ENCODE data around the gene SLC13A5.

DNA sequence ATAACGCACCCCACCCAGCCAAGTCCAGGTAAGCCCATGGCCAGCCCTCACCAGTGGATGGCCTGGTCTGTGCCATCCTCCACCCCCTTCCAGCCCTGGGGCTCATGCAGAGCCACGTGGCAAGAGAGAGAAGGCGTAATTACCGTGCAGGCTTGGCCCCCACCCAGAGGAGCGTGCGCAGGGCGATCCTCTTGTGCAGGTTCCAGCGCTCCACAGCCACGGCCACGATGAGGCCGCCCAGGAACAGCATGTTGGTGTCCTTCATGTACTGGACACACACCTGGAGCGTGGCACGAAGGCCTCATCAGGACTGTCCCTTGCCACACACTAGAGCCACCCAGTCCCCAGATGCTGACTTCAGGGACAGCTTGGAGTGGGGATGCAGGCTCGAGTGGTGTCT, 6.7 kb downstream of the SLC13A5 start:
- TF ChIP-seq, protein P1, sequence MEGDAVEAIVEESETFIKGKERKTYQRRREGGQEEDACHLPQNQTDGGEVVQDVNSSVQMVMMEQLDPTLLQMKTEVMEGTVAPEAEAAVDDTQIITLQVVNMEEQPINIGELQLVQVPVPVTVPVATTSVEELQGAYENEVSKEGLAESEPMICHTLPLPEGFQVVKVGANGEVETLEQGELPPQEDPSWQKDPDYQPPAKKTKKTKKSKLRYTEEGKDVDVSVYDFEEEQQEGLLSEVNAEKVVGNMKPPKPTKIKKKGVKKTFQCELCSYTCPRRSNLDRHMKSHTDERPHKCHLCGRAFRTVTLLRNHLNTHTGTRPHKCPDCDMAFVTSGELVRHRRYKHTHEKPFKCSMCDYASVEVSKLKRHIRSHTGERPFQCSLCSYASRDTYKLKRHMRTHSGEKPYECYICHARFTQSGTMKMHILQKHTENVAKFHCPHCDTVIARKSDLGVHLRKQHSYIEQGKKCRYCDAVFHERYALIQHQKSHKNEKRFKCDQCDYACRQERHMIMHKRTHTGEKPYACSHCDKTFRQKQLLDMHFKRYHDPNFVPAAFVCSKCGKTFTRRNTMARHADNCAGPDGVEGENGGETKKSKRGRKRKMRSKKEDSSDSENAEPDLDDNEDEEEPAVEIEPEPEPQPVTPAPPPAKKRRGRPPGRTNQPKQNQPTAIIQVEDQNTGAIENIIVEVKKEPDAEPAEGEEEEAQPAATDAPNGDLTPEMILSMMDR (IDR thresholded peaks at IDR 0.05): no peak
- no peak for TF ChIP-seq POLR2A (IDR thresholded peaks at IDR 0.05)
